Hepatocyte (in vitro differentiated cells): ENCODE results near the gene BMPR1A. TPM values are rescaled to one million over a fixed set of nuclear protein-coding genes. Genes with fewer than 3 reads are reported as not detected.

Source experiments
- DNase-seq: peaks from one replicate; pipeline ENCODE4 v3.0.0-alpha.2; 2016; ENCODE audit warnings: low spot score
- H2AFZ ChIP-seq: fragments of 200-600 bp; sonication (generic); 2 replicates; pipeline ENCODE4 v1.6.0; 2016; ENCODE audit warnings: antibody characterized with exemption, mild to moderate bottlenecking
- H3K27ac ChIP-seq: fragments of 200-600 bp; sonication (generic); 2 replicates; pipeline ENCODE4 v1.5.1; 2016; ENCODE audit warnings: mild to moderate bottlenecking
- H3K27me3 ChIP-seq: fragments of 200-600 bp; sonication (generic); 2 replicates; pipeline ENCODE4 v1.6.1; 2016
- H3K36me3 ChIP-seq: fragments of 200-600 bp; sonication (generic); replicated peaks from 2 replicates; pipeline ENCODE4 v1.5.1; 2016; ENCODE audit warnings: low read depth; ENCODE audit not compliant: insufficient read depth
- H3K4me1 ChIP-seq: fragments of 200-600 bp; sonication (generic); 2 replicates; pipeline ENCODE4 v1.5.1; 2016; ENCODE audit warnings: mild to moderate bottlenecking, moderate library complexity; ENCODE audit not compliant: insufficient read depth
- H3K4me2 ChIP-seq: fragments of 200-600 bp; sonication (generic); 2 replicates; pipeline ENCODE4 v1.6.0; 2016
- H3K4me3 ChIP-seq: fragments of 200-600 bp; sonication (generic); 2 replicates; pipeline ENCODE4 v1.5.1; 2016; ENCODE audit warnings: mild to moderate bottlenecking
- H3K79me2 ChIP-seq: fragments of 200-600 bp; sonication (generic); 2 replicates; pipeline ENCODE4 v1.6.0; 2017; ENCODE audit warnings: mild to moderate bottlenecking
- H3K9me2 ChIP-seq: fragments of 200-600 bp; sonication (generic); replicated peaks from 2 replicates; pipeline ENCODE4 v1.6.0; 2017; ENCODE audit warnings: mild to moderate bottlenecking; ENCODE audit not compliant: insufficient read depth
- H3K9me3 ChIP-seq: fragments of 200-600 bp; sonication (generic); 2 replicates; pipeline ENCODE4 v1.5.1; 2016; ENCODE audit warnings: low read depth, mild to moderate bottlenecking
- H4K20me1 ChIP-seq: fragments of 200-600 bp; sonication (generic); 2 replicates; pipeline ENCODE4 v1.6.0; 2016; ENCODE audit warnings: mild to moderate bottlenecking; ENCODE audit not compliant: insufficient read depth, poor library complexity, severe bottlenecking
- CTCF ChIP-seq: fragments of 200-600 bp; sonication (generic); IDR thresholded peaks from 2 replicates; pipeline ENCODE4 v1.5.1; 2016; ENCODE audit warnings: antibody characterized with exemption, mild to moderate bottlenecking; ENCODE audit not compliant: poor library complexity
- EZH2 ChIP-seq: fragments of 200-600 bp; sonication (generic); IDR thresholded peaks from 2 replicates; pipeline ENCODE4 v1.6.1; 2016; ENCODE audit warnings: antibody characterized with exemption, mild to moderate bottlenecking, borderline replicate concordance
- EZH2phosphoT487 ChIP-seq: fragments of 200-600 bp; sonication (generic); IDR thresholded peaks from one replicate; pipeline ENCODE4 v1.6.1; 2018; ENCODE audit warnings: antibody characterized with exemption, mild to moderate bottlenecking, low read depth, moderate library complexity; ENCODE audit not compliant: unreplicated experiment, severe bottlenecking
- WGBS: methylation state at CpG from one replicate; pipeline ENCODE4 v1.1.6; 2016; ENCODE audit warnings: low lambda C conversion rate; ENCODE audit errors: missing lambda C conversion rate; 5-methylcytosine and 5-hydroxymethylcytosine counted together
- polyA plus RNA-seq: library from polyadenylated mRNA; unstranded; fragments of >200 nt; fragmentation: Nextera tagmentation; extraction: Ambion mirVana; gene quantifications from 2 replicates; pipeline ENCODE4 v1.2.1, GENCODE V29; 2016
- total RNA-seq: library from RNA; depleted of rRNA; stranded (reverse); fragments of >200 nt; gene quantifications from 2 replicates; pipeline ENCODE4 v1.2.3, GENCODE V29; 2014

BMPR1A gene
- total and polyA plus RNA-seq, 2 experiments from 2014 or later: 25.1 to 58.0 TPM

- H3K4me2 ChIP-seq: no peak overlapping the region
- TF ChIP-seq EZH2: no peak
- no peak for TF ChIP-seq EZH2phosphoT487
- TF ChIP-seq CTCF: no peak
- no peak overlapping the region for H3K4me3 ChIP-seq
- no peak overlapping the region for H3K27ac ChIP-seq
- peaks cover 58% of the 10 kb centered on the region for H3K79me2 ChIP-seq
- no peaks in the 10 kb centered on the region for H3K9me2 ChIP-seq
- H2AFZ ChIP-seq: no peak overlapping the region
- peaks cover 42% of the 10 kb centered on the region for H4K20me1 ChIP-seq
- H3K4me1 ChIP-seq: no peaks in the 10 kb centered on the region
- DNase-seq: no peak
- 61% methylated on average over 4 of the region's 4 CpGs for WGBS
- H3K9me3 ChIP-seq: no peaks in the 10 kb centered on the region
- no peaks in the 10 kb centered on the region for H3K36me3 ChIP-seq
- H3K27me3 ChIP-seq: no peaks in the 10 kb centered on the region
These were observed 84.1 kb downstream of the BMPR1A start for GRCh38 chr10:86840498-86840897.

- peaks cover 7% of the 10 kb centered on the region for H4K20me1 ChIP-seq
- 100% methylated on average over 3 of the region's 3 CpGs for WGBS
- no peak overlapping the region for H3K27ac ChIP-seq
- no peaks in the 10 kb centered on the region for H3K4me1 ChIP-seq
- H3K36me3 ChIP-seq: no peaks in the 10 kb centered on the region
- H3K27me3 ChIP-seq: no peaks in the 10 kb centered on the region
- no peak overlapping the region for H3K4me3 ChIP-seq
- TF ChIP-seq EZH2 (no peak), CTCF (no peak), EZH2phosphoT487 (no peak)
- no peak overlapping the region for H3K4me2 ChIP-seq
- no peak overlapping the region for H2AFZ ChIP-seq
- H3K9me3 ChIP-seq: no peaks in the 10 kb centered on the region
- peaks cover 6% of the 10 kb centered on the region for H3K79me2 ChIP-seq
- no peak for DNase-seq
- no peaks in the 10 kb centered on the region for H3K9me2 ChIP-seq
These were observed 89.7 kb downstream of the BMPR1A start for GRCh38 chr10:86846088-86846487.

- Histone ChIP-seq H3K79me2 (no peaks in the 10 kb centered on the region), H3K27ac (no peak overlapping the region), H3K27me3 (no peaks in the 10 kb centered on the region), H3K4me1 (no peaks in the 10 kb centered on the region), H3K9me3 (no peaks in the 10 kb centered on the region), H2AFZ (no peak overlapping the region), H3K4me3 (no peak overlapping the region), H3K36me3 (no peaks in the 10 kb centered on the region), H4K20me1 (no peaks in the 10 kb centered on the region), H3K9me2 (no peaks in the 10 kb centered on the region), H3K4me2 (no peak overlapping the region)
- no peak for DNase-seq
- TF ChIP-seq EZH2phosphoT487 (no peak), CTCF (no peak)
These were observed 92.3 kb downstream of the BMPR1A start for GRCh38 chr10:86848747-86849146.

- H3K9me2 ChIP-seq: no peaks in the 10 kb centered on the region
- H3K4me1 ChIP-seq: no peaks in the 10 kb centered on the region
- no peak for DNase-seq
- no peaks in the 10 kb centered on the region for H4K20me1 ChIP-seq
- H3K4me2 ChIP-seq: no peak overlapping the region
- no peaks in the 10 kb centered on the region for H3K27me3 ChIP-seq
- H3K27ac ChIP-seq: no peak overlapping the region
- no peak overlapping the region for H3K4me3 ChIP-seq
- H2AFZ ChIP-seq: no peak overlapping the region
- no peaks in the 10 kb centered on the region for H3K36me3 ChIP-seq
- H3K9me3 ChIP-seq: no peaks in the 10 kb centered on the region
- H3K79me2 ChIP-seq: no peaks in the 10 kb centered on the region
- no peak for TF ChIP-seq CTCF
- TF ChIP-seq EZH2: no peak
- TF ChIP-seq EZH2phosphoT487: no peak
- 68% methylated on average over 4 of the region's 4 CpGs for WGBS
These were observed 92.9 kb downstream of the BMPR1A start for GRCh38 chr10:86849181-86849894.
